Ovary (tissue), 3 donors: ENCODE results near the gene GABBR2.

ENCODE experiments used
- POLR2A ChIP-seq: fragments of 450-650 bp; IDR thresholded peaks from one replicate; pipeline ENCODE4 v1.6.1; 2017; ENCODE audit warnings: antibody characterized with exemption, mild to moderate bottlenecking, moderate library complexity
- TF ChIP-seq, protein P1 (sequence below), 3 donors: fragments of 450-650 bp in 2 of 3; fragments of 200-600 bp in 1 of 3; IDR thresholded peaks; one replicate each; pipeline versions ENCODE4 v1.5.1 to v1.8.0; 2016 to 2022; ENCODE audit warnings: antibody characterized with exemption in 3 of 3, mild to moderate bottlenecking in 1 of 3
- donor health status: DM: no; HTN: no; CAD: no.

DNA sequence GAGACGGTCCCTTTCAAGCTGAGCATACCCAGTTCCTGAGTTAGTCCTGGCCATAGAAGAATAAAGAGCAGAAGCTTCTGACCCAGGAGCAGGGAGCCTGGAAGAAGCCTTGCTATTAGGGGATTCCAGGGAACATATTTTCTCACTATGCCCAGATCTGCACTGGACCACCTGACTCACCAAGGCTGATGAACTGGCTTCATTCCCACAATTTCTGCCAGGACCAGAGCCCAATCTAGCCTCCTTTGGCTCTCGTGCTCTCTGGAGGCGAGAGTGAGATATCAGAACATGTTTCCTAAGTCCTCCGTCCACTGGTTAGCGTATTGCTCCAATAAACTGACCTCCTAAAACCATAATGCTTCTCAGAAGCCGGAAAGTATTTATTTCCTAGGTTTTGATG is 9.9 kb downstream of the GABBR2 start:
- TF ChIP-seq, protein P1, sequence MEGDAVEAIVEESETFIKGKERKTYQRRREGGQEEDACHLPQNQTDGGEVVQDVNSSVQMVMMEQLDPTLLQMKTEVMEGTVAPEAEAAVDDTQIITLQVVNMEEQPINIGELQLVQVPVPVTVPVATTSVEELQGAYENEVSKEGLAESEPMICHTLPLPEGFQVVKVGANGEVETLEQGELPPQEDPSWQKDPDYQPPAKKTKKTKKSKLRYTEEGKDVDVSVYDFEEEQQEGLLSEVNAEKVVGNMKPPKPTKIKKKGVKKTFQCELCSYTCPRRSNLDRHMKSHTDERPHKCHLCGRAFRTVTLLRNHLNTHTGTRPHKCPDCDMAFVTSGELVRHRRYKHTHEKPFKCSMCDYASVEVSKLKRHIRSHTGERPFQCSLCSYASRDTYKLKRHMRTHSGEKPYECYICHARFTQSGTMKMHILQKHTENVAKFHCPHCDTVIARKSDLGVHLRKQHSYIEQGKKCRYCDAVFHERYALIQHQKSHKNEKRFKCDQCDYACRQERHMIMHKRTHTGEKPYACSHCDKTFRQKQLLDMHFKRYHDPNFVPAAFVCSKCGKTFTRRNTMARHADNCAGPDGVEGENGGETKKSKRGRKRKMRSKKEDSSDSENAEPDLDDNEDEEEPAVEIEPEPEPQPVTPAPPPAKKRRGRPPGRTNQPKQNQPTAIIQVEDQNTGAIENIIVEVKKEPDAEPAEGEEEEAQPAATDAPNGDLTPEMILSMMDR (IDR thresholded peaks at IDR 0.05): no peak
- no peak for TF ChIP-seq POLR2A
